ENCODE results near the gene ADARB2.

DNA sequence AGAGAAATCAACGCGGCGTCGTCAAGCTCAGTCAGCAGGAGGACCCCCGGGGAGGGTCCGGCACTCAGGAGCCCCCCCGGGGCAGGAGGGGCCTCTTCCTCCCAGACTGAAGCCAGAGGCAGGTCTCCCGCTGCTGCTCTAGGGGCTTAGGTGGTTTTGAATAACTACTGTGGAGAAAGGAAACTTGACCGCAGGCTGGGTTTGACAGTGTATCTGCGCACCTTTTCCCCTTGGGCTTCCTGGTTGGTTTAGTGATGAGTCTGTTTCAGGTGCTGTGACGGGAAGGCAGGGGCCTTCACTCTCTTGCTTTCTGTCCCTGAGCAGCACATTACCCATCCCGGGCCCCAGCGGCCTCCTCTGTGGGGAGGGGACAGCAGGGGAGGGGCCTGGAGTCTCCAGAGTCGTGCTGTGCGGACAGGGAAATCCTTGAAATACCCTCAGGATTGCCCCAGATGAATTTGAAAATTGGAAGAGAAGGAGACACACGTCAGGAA lies 262.2 kb downstream of the ADARB2 start:
- TF ChIP-seq, protein P1, sequence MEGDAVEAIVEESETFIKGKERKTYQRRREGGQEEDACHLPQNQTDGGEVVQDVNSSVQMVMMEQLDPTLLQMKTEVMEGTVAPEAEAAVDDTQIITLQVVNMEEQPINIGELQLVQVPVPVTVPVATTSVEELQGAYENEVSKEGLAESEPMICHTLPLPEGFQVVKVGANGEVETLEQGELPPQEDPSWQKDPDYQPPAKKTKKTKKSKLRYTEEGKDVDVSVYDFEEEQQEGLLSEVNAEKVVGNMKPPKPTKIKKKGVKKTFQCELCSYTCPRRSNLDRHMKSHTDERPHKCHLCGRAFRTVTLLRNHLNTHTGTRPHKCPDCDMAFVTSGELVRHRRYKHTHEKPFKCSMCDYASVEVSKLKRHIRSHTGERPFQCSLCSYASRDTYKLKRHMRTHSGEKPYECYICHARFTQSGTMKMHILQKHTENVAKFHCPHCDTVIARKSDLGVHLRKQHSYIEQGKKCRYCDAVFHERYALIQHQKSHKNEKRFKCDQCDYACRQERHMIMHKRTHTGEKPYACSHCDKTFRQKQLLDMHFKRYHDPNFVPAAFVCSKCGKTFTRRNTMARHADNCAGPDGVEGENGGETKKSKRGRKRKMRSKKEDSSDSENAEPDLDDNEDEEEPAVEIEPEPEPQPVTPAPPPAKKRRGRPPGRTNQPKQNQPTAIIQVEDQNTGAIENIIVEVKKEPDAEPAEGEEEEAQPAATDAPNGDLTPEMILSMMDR (IDR thresholded peaks at IDR 0.05): no peak
- TF ChIP-seq POLR2A (IDR thresholded peaks at IDR 0.05; ENCODE audit: low read depth): no peak
- no peak for TF ChIP-seq POLR2AphosphoS5 (IDR thresholded peaks at IDR 0.05)
- TF ChIP-seq EP300 (IDR thresholded peaks at IDR 0.05): no peak

Measured in esophagus muscularis mucosa (tissue), 4 donors.